HepG2 (cell line): ENCODE measurements around the gene DHRS11. TPM values are rescaled to one million over a fixed set of nuclear protein-coding genes. Genes with fewer than 3 reads are reported as not detected.

Source experiments
- ARID2 ChIP-seq: sonication (generic); formaldehyde crosslinking; IDR thresholded peaks from 2 replicates; pipeline ENCODE4 v1.8.1; 2022; ENCODE audit warnings: mild to moderate bottlenecking, missing genetic modification reagents, borderline replicate concordance
- FOSL1 ChIP-seq: sonication (generic); formaldehyde crosslinking; IDR thresholded peaks from 2 replicates; pipeline ENCODE4 v1.9.0; 2021; ENCODE audit warnings: missing genetic modification reagents, borderline replicate concordance
- GRHL1 ChIP-seq: sonication (generic); formaldehyde crosslinking; conservative IDR thresholded peaks from 2 replicates; pipeline ENCODE4 v1.8.0; 2022; ENCODE audit warnings: missing genetic modification reagents
- JDP2 ChIP-seq: sonication (generic); formaldehyde crosslinking; IDR thresholded peaks from 2 replicates; pipeline ENCODE4 v1.8.1; 2022; ENCODE audit warnings: missing genetic modification reagents, borderline replicate concordance
- MZF1 ChIP-seq: sonication (generic); formaldehyde crosslinking; IDR thresholded peaks from 2 replicates; pipeline ENCODE4 v1.8.1; 2023; ENCODE audit warnings: mild to moderate bottlenecking, missing genetic modification reagents, borderline replicate concordance
- NAIF1 ChIP-seq: sonication (generic); formaldehyde crosslinking; IDR thresholded peaks from 2 replicates; pipeline ENCODE4 v1.5.0; 2020; ENCODE audit warnings: mild to moderate bottlenecking, missing genetic modification reagents, borderline replicate concordance
- NFE2L2 ChIP-seq: fragments of 150-350 bp; IDR thresholded peaks from 2 replicates; pipeline ENCODE4 v1.6.1; 2014; ENCODE audit warnings: low read length
- NR2F2 ChIP-seq: IDR thresholded peaks from 2 replicates; pipeline ENCODE4 v1.6.1; 2012; ENCODE audit warnings: low read depth, inconsistent platforms, borderline replicate concordance
- POGK ChIP-seq: sonication (generic); formaldehyde crosslinking; conservative IDR thresholded peaks from 2 replicates; pipeline ENCODE4 v1.8.0; 2022; ENCODE audit warnings: mild to moderate bottlenecking, moderate library complexity, missing genetic modification reagents
- SIX4 ChIP-seq: sonication (generic); formaldehyde crosslinking; IDR thresholded peaks from 2 replicates; pipeline ENCODE4 v1.4.0; 2020; ENCODE audit warnings: missing genetic modification reagents
- SRSF1 ChIP-seq: fragments of 200-400 bp; formaldehyde crosslinking; optimal IDR thresholded peaks from 2 replicates; pipeline ENCODE3; 2017; ENCODE audit warnings: mild to moderate bottlenecking, low read depth, low read length, moderate library complexity
- SSRP1 ChIP-seq: IDR thresholded peaks from 2 replicates; pipeline ENCODE4 v1.6.1; 2016; ENCODE audit warnings: control low read depth
- THAP8 ChIP-seq: sonication (generic); formaldehyde crosslinking; IDR thresholded peaks from 2 replicates; pipeline ENCODE4 v1.5.1; 2020; ENCODE audit warnings: missing genetic modification reagents, mild to moderate bottlenecking, borderline replicate concordance
- ZNF101 ChIP-seq: sonication (generic); formaldehyde crosslinking; IDR thresholded peaks from 2 replicates; pipeline ENCODE4 v1.4.0; 2020; ENCODE audit warnings: mild to moderate bottlenecking, low read depth, missing genetic modification reagents, borderline replicate concordance
- ZNF124 ChIP-seq: sonication (generic); formaldehyde crosslinking; IDR thresholded peaks from 2 replicates; pipeline ENCODE4 v1.4.0; 2020; ENCODE audit warnings: missing genetic modification reagents
- ZNF460 ChIP-seq: sonication (generic); formaldehyde crosslinking; IDR thresholded peaks from 2 replicates; pipeline ENCODE4 v1.5.1; 2020; ENCODE audit warnings: missing genetic modification reagents, mild to moderate bottlenecking, borderline replicate concordance
- ZNF790 ChIP-seq: sonication (generic); formaldehyde crosslinking; IDR thresholded peaks from 2 replicates; pipeline ENCODE4 v1.8.0; 2022; ENCODE audit warnings: missing genetic modification reagents, mild to moderate bottlenecking, borderline replicate concordance
- polyA plus RNA-seq, 8 experiments: library from polyadenylated mRNA; depleted of rRNA in 3 of 8; stranded (reverse) in 7 of 8; unstranded in 1 of 8; fragments of >200 nt; fragmentation: Illumina TruSeq in 4 of 8; extraction: Trizol in 4 of 8; gene quantifications; 2 replicates each; pipeline versions ENCODE4 v1.2.1 to v1.2.3, GENCODE V29; 2011 to 2016; ENCODE audit warnings: low read depth in 4 of 8, missing spikeins in 1 of 8, mixed read lengths in 1 of 8; ENCODE audit not compliant: insufficient read depth in 1 of 8
- total RNA-seq, 5 experiments: library from RNA; depleted of rRNA; stranded (reverse); fragments of >200 nt; fragmentation: Illumina TruSeq; extraction: Trizol; gene quantifications; 2 replicates each; pipeline ENCODE4 v1.2.3, GENCODE V29; 2016; ENCODE audit warnings: low read depth in 1 of 5
- TF ChIP-seq, protein P1 (sequence below): sonication (generic); formaldehyde crosslinking; IDR thresholded peaks from 2 replicates; pipeline ENCODE4 v1.4.0; 2020; ENCODE audit warnings: mild to moderate bottlenecking, missing genetic modification reagents
- TF ChIP-seq, protein P2 (sequence below): sonication (generic); formaldehyde crosslinking; IDR thresholded peaks from 2 replicates; pipeline ENCODE4 v1.4.0; 2020; ENCODE audit warnings: missing genetic modification reagents
- TF ChIP-seq, protein P3 (sequence below): IDR thresholded peaks from 2 replicates; pipeline ENCODE4 v1.6.1; 2016; ENCODE audit warnings: missing compliant biosample characterization, missing genetic modification reagents, borderline replicate concordance

DHRS11 gene
- total and polyA plus RNA-seq, 2 of the 13 experiments (the other 11 are each of a cell fraction or from before 2014, with no cell fraction given): 28.4 to 41.9 TPM

DNA sequence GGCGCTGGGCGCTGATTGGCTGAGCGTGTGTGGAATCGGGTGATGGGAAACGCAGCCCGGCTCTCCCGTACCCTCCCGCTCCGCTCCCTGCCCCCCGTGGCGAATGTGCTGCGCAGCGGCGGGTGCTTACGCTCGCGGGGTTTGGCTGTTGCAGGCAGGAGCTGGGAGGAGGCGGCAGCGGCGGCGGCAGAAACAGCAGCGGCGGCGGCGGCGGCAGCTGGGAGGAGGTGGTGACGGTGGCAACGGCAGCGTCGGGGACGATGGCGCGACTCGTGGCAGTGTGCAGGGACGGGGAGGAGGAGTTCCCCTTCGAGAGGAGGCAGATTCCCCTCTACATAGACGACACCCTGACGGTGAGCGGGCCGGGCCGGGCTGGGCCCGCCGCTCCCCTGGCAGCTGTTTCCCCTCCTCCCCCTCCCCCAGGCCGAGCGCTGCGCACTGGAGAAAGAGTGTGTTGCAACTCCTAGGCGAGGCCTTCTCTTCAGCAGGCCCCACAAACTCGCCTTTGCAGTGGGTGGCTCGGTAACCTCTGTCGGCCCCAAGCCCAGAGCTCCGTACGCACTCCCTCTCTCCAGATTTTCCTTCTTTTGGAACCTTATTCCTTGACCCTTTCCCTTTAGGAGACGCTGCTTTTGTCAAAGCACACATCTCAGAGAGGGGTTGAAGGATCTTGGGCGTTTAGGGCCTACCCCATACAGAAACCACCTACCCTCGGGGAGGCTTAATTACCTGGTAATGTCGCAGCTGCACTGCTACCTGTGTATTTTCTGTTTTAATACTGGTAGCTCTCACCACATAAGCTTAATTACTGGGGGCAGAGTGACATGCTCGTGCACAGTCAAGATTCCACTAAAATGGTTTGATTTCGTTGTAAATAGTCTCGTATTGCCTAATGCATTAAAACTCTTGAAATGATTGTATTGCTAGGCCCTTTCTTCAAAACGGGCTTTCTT, 45.9 kb upstream of the DHRS11 start (continued):
- TF ChIP-seq FOSL1 (no peak), ZNF101 (CRISPR knock-in tag) (no peak), ZNF460 (CRISPR knock-in tag) (no peak; the same call in 1 of the 2 replicates), GRHL1 (CRISPR knock-in tag) (no peak), ARID2 (no peak), SIX4 (CRISPR knock-in tag) (no peak), ZNF790 (peak; percentile 81; the same call in 1 of the 2 replicates), SSRP1 (CRISPR knock-in tag) (no peak), MZF1 (CRISPR knock-in tag) (no peak), JDP2 (no peak), NR2F2 (peak; percentile 8; the same call in 1 of the 2 replicates), NAIF1 (CRISPR knock-in tag) (no peak), NFE2L2 (no peak), ZNF124 (no peak), THAP8 (CRISPR knock-in tag) (0 out of 2 replicates have a peak, but pooled peaks have one; percentile 7), POGK (CRISPR knock-in tag) (peak; percentile 73), SRSF1 (peak; percentile 12)
- TF ChIP-seq, protein P1, sequence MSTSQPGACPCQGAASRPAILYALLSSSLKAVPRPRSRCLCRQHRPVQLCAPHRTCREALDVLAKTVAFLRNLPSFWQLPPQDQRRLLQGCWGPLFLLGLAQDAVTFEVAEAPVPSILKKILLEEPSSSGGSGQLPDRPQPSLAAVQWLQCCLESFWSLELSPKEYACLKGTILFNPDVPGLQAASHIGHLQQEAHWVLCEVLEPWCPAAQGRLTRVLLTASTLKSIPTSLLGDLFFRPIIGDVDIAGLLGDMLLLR (CRISPR knock-in tag): 0 out of 2 replicates have a peak, but pooled peaks have one; percentile 57
- TF ChIP-seq, protein P2, sequence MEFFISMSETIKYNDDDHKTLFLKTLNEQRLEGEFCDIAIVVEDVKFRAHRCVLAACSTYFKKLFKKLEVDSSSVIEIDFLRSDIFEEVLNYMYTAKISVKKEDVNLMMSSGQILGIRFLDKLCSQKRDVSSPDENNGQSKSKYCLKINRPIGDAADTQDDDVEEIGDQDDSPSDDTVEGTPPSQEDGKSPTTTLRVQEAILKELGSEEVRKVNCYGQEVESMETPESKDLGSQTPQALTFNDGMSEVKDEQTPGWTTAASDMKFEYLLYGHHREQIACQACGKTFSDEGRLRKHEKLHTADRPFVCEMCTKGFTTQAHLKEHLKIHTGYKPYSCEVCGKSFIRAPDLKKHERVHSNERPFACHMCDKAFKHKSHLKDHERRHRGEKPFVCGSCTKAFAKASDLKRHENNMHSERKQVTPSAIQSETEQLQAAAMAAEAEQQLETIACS: 0 out of 2 replicates have a peak, but pooled peaks have one; percentile 26
- TF ChIP-seq, protein P3, sequence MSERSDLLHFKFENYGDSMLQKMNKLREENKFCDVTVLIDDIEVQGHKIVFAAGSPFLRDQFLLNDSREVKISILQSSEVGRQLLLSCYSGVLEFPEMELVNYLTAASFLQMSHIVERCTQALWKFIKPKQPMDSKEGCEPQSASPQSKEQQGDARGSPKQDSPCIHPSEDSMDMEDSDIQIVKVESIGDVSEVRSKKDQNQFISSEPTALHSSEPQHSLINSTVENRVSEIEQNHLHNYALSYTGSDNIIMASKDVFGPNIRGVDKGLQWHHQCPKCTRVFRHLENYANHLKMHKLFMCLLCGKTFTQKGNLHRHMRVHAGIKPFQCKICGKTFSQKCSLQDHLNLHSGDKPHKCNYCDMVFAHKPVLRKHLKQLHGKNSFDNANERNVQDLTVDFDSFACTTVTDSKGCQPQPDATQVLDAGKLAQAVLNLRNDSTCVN: peak; percentile 47; the same call in 1 of the 2 replicates
